HG03354 (cell line): ENCODE results near the gene RPL15.
A peak's percentile ranks its signal among the peaks of the same experiment; 100 is the strongest.
"Not testable (repeated sequence)": the region's sequence is repeated elsewhere in the genome, so short reads cannot be mapped to it uniquely, and the experiment has no call there.

ENCODE experiments used
- ATAC-seq: cut with Tn5 transposase; IDR thresholded peaks from one replicate; pipeline ENCODE4 v1.9.1; 2021; ENCODE audit warnings: mild to moderate bottlenecking; ENCODE audit not compliant: unreplicated experiment, poor library complexity, severe bottlenecking

Gene RPL15

GRCh38 chr3:23888617-23889228 lies 28.2 kb upstream of the RPL15 start:
- ATAC-seq: peak; percentile 67

- no peak for ATAC-seq
These were observed 27.5 kb upstream of the RPL15 start for GRCh38 chr3:23889386-23889785.

GRCh38 chr3:23889950-23890349 lies 27.0 kb upstream of the RPL15 start:
- no peak for ATAC-seq

GRCh38 chr3:23894254-23895061 lies 22.5 kb upstream of the RPL15 start:
- ATAC-seq: no peak

GRCh38 chr3:23895181-23895580 lies 21.8 kb upstream of the RPL15 start:
- ATAC-seq: no peak

- no peak for ATAC-seq
These were observed 16.2 kb upstream of the RPL15 start for GRCh38 chr3:23900744-23901143.

- no peak for ATAC-seq
These were observed 12.4 kb upstream of the RPL15 start for GRCh38 chr3:23904545-23904944.

GRCh38 chr3:23909341-23909740 lies 7.6 kb upstream of the RPL15 start:
- no peak for ATAC-seq

- no peak for ATAC-seq
These were observed 5.5 kb upstream of the RPL15 start for GRCh38 chr3:23911397-23911796.

GRCh38 chr3:23912335-23912734 lies 4.6 kb upstream of the RPL15 start:
- ATAC-seq: not testable (repeated sequence)

GRCh38 chr3:23913182-23913581 lies 3.8 kb upstream of the RPL15 start:
- ATAC-seq: no peak

GRCh38 chr3:23913873-23914743 lies 2.8 kb upstream of the RPL15 start:
- ATAC-seq: no peak

GRCh38 chr3:23915537-23916108 lies 1.3 kb upstream of the RPL15 start:
- no peak for ATAC-seq

GRCh38 chr3:23916152-23916885 lies 613 bp upstream of the RPL15 start:
- peak; percentile 51 for ATAC-seq

- ATAC-seq: not testable (repeated sequence)
These were observed 859 bp downstream of the RPL15 start for GRCh38 chr3:23917679-23918303.

GRCh38 chr3:23918331-23918730 lies 1.4 kb downstream of the RPL15 start:
- not testable (repeated sequence) for ATAC-seq

GRCh38 chr3:23919628-23920027 lies 2.7 kb downstream of the RPL15 start:
- no peak for ATAC-seq

- ATAC-seq: no peak
These were observed 3.3 kb downstream of the RPL15 start for GRCh38 chr3:23920151-23920655.

- no peak for ATAC-seq
These were observed 4.2 kb downstream of the RPL15 start for GRCh38 chr3:23921052-23921511.
